Upper lobe of left lung (tissue), 4 donors: ENCODE measurements around the gene TOR1AIP2.
"Not testable (repeated sequence)": the region's sequence is repeated elsewhere in the genome, so short reads cannot be mapped to it uniquely, and the experiment has no call there.

Experiments used
- EP300 ChIP-seq, 4 donors: sonication (generic); formaldehyde crosslinking; IDR thresholded peaks; one replicate each; pipeline ENCODE4 v1.5.1; 2017; ENCODE audit warnings: antibody characterized with exemption in 4 of 4, control low read depth in 2 of 4
- TF ChIP-seq, protein P1 (sequence below), 6 experiments: fragments of 450-650 bp in 4 of 6; fragments of 200-600 bp in 2 of 6; sonication (generic) in 2 of 6; IDR thresholded peaks; one replicate each; pipeline ENCODE4 v1.5.1; 2016 to 2019; ENCODE audit warnings: antibody characterized with exemption in 6 of 6

DNA sequence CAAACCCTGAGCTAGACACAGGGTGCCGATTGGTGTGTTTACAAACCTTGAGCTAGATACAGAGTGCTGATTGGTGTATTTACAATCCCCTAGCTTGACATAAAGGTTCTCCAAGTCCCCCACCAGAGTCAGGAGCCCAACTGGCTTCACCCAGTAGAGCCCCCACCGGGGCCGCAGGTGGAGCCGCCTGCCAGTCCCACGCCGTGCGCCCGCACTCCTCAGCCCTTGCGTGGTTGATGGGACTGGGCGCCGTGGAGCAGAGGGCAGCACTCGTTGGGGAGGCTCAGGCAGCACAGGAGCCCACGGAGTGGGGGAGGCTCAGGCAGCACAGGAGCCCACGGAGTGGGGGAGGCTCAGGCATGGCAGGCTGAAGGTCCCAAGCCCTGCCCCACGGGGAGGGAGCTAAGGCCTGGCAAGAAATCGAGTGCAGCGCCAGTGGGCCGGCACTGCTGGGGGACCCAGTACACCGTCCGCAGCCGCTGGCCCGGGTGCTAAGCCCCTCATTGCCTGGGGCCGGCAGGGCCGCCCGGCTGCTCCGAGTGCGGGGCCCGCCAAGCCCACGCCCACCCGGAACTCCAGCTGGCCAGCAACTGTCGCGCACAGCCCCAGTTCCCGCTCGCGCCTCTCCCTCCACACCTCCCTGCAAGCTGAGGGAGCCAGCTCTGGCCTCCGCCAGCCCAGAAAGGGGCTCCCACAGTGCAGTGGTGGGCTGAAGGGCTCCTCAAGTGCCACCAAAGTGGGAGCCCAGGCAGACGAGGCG lies 40.7 kb downstream of the TOR1AIP2 start:
- TF ChIP-seq, protein P1, sequence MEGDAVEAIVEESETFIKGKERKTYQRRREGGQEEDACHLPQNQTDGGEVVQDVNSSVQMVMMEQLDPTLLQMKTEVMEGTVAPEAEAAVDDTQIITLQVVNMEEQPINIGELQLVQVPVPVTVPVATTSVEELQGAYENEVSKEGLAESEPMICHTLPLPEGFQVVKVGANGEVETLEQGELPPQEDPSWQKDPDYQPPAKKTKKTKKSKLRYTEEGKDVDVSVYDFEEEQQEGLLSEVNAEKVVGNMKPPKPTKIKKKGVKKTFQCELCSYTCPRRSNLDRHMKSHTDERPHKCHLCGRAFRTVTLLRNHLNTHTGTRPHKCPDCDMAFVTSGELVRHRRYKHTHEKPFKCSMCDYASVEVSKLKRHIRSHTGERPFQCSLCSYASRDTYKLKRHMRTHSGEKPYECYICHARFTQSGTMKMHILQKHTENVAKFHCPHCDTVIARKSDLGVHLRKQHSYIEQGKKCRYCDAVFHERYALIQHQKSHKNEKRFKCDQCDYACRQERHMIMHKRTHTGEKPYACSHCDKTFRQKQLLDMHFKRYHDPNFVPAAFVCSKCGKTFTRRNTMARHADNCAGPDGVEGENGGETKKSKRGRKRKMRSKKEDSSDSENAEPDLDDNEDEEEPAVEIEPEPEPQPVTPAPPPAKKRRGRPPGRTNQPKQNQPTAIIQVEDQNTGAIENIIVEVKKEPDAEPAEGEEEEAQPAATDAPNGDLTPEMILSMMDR (IDR thresholded peaks at IDR 0.05), result not testable (repeated sequence)
- TF ChIP-seq EP300 (IDR thresholded peaks at IDR 0.05), result not testable (repeated sequence)
